DMS114 treated with DMSO at 0.1 percent for 48 hours (cell line): ENCODE measurements around the gene RMDN2.

Source experiments
- DNase-seq: peaks from one replicate; lab custom pipeline; 2025; ENCODE audit not compliant: unreplicated experiment; lab: John Stamatoyannopoulos, UW

The RMDN2 gene

DNA sequence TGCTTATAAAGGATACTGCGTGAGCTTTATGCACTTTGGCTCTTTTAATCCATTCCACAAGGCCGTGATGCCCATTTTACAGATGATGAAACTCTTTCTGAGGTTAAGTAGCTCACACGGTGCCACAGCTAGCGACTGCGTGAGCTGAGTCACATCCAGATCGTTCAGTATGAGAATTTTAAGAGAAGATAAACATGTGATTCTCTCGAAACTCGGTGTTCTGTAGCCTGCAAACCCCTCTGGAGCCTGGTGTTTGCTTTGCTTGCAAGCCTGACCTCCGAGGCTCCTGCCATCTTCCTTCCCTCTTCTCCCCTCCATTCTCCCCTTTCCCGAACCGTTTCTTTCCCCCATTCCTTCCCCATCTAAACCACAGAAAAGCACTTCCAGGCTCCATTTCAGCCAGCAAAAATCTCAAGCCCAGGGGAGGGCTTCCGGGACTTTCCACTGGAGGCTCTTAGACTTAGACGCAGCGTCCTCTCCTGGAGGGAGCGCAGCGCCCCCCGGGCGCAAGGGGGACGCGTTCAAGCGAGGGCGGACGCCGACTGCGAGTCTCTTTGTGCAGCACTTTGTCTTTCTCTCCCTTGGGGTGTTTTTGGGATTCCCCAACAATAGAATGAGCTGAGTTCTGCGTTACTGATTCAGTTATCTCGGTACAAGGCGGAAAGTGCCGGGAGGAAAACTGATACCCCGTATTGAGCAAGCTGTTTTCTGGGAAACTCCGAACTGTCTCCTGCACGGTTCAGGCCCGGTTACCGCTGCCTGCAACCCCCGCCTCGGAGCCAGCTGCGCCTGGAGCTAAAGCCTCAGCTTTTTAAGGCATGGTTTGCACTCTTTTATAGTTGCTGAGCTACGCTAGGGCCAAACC, 112.9 kb downstream of the RMDN2 start:
- no peak for DNase-seq

DNA sequence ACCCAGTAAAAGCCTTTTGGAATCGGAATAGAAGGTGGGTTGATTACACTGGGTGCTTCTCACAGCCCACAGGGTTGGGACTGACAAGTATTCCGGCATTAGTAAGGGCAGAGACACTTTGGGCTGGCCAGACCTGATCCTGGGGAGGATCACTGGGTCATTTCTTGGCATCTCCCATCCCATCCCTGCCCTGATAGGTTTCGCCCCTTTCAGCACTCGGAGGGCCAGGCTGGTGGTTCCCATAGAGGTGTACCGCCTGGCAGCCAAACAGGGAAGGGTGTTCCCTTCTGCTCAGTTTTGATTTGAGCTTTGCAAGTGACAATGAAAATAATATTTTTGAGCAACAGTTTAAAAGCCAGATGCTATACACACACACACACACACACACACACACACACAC, 113.6 kb downstream of the RMDN2 start:
- no peak for DNase-seq

DNA sequence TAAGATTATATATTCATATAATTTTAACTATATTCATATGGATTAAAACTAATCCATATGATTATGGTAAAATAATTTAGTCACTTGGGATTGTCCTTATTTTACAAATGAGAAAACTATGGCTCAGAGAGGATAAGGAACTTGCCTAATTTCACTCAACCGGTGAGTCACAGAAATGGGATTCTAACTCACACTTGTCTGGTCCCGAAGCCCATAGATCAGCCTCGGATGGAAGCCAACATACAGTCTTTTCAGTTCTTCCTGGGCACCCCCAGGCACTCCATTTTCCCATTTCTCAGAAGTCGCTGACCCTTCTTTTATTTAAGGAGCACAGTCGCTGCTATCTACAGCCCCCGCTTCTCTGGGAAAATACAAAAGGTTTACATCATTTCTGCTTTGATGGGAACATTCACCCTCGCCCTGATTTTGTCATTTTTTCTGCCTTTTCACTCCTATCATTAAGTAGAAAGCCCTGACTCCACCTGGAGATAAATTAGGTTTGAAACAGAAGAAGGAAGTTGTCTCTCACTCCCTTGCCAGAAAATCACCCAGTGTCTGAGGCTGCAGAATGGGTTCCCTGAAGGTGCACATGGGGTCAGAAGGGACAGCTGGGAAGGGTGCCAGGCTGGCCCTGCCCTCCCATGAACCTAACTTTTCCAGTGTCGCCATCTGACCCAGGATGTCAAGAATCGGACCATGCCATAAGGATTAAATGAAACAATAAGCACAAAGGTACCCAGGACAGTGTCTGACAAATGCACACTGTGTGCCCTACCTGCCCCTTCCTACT, 114.2 kb downstream of the RMDN2 start:
- no peak for DNase-seq

DNA sequence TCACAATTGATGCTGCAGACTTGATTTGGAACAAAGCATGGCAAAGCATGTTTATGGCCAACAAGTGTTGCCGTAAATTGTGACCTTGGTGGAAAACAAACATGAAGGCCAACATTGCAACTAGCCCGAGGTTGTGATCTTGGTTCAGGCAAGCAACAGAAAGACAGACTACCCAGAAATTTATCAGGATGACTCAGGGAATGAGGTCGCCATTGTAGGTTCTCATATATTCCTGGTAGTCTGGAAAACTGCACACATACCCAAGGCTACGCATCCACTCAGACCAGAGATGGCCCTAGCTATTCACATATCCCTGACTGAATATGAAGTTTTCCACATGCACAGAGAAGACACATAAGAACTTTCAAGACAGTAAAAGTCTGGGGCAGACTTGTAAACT, 120.7 kb downstream of the RMDN2 start:
- DNase-seq: no peak

DNA sequence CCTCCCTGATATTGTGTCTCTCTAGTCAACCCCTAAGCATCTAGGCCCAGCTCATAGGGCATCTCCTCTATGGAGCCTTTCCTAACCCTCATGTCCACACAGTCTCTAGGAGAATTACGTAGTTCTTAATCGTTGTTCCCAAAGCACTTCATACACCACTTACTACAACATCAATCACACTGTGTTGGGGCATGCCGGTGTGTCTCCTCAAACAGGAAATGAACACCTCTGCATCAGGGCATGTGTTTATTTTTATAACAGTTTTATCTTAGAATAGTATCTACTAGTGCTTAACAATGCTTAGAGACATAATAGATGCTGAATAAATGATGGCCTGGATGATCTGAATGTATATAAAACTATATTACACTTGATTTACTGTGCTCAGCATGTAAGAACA, 131.1 kb downstream of the RMDN2 start:
- no peak for DNase-seq

DNA sequence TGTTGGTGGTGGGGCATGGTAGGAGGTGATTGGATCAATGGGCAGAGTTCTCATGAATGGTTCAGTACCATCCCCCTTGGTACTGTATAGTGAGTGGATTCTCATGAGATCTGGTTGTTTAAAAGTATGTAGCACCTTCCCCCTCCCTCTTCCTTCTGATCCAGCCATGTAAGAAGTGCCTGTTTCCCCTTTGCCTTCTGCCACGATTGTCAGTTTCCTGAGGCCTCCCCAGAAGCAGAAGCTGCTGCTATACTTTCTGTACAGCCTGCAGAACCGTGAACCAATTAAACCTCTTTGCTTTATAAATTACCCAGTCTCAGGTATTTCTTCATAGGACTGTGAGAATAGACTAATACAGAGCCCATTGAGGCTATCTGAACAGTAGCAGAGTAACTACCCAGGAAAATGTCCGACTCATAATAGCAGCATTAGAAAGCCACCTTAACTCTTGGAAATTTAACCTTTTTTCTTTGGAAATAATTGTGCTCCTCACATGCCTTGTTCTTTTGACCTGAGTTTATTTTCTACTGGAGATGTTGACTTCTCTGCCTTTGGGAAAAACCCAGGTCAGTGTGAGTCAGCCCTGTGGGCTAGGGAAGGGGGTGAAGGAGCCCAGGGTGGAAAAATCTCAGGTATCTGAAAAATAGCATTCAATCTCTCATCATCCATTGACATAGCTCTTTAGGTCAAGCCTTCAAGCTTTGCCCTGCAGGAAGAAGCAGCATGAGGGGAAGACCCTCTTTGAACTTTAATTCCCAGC, 132.7 kb downstream of the RMDN2 start:
- DNase-seq: no peak

DNA sequence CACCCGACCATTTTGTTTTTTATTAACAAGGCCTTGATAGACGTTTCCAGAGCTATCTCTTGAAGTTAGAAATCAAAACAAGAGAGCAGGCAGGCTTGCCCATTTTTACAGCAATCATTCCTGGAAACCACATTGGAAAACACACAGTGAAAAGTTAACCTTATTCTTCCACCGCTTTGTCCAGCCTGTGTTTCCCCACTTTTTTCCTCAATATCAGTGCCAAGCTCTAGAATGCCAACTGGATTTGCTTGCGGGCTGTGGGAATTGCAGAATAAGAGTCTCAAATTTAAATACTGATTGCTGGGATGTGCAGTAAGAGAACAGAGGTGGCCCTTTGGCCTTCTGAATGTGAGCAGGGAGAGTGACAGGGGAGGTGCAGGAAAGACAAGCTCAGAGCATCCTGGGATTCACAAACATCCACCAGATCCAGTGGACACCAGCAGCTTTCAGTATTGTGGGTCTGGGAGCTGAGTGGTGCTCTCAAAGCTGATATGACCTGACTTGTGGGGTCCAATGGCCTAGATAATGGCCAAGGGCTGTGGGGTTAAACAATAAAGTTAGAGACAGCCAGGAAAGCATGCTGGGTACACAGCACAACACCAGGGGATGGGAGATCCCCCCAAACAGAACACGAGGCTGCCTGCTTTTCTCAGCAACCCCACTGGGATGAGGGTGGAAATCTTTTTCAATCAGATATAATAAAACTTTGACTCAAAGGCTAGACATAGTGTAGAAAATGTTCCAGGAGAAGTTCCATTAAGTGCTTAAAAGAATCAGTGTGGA, 135.3 kb downstream of the RMDN2 start:
- DNase-seq: no peak

DNA sequence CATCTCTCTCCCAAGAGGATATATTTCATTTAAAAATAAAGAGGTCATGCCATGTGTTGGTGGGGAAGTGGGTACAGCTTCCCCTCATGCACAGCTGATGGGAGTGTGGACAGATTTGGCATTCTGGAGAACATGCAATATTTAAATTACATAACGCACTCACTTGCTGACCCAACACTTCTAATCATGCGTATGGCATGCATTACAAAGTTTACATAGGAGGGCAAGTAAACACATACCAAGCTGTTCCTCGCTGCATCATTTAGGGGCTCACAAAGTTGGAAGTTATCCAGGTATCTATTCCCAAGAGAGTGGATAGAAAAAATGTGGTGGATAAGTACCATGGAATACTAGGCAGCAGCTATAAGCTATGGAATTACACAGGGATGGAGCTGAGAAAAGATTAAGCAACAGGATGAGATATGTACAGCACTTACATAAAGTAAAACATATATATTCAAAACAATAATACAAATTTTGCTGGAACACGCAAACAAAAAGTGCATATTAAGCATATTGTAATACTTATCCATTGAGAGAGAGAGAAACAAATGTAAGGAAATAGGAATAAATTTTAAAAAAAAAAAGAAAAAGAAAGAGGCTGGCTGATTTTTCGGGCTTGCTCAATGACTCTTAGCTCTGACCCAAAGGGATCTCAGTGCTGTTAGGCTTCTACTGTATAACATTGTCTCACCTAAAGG, 139.9 kb downstream of the RMDN2 start:
- DNase-seq: no peak

DNA sequence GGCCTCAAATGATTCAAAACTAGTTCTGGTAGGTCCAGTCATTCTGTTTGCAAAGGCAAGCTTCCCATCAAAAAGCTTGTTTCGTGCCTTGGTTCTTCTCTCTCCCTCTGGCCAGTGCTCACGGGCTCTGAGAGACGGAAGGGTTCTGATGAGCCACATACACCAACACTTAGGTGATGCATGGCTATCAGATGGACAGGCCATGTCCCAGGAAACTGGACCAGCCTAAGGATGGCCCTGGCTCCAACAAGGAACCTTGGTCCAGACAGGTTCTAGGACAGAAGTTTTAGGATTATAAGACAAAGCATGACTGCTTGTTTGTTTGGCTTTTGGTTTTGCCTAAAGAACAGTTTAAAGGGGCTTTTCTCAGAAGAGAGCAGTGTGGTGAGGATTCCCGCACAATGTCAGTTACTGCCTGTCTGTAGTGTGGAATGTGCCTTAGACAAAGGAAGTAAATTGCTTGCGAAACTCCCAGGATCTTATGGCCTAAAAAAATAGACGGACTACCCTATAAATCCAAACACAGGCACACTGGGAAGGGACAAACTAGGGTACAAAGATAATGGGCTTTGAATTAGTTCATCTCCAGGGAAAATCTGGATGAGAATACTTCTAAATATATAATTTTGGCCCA, 140.5 kb downstream of the RMDN2 start:
- DNase-seq: no peak

DNA sequence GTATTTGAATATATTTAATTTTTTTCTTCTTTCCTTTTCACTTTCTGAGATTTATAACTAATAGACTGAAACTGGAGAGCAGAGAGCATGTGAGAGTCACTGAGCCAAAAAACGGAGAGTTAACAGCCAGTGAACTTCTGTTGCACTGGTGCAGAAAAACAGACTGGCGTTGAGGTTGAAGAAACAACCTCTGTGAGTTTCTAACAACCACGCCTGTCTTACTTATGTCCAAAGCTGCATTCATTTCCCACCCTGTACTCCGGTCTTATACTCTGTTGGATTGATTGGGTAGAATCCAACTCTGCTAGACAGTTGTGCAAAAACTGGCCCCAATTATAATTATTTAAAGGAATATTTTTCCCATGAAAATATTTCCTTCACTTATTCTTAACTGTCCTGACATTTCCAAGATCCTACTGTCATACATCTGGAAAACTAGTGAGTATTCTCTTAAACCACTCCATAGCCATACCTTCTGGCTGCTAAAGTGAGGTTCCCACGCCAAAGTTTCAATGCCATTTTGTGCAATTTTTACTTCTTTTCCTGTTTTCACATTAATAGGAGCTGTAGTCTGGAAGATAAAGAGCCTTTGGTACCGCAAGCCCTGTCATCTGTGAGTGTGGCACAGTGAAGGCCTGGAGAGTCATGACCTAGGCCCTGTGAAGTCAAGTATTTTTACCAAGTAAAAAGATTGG, 141.5 kb downstream of the RMDN2 start:
- DNase-seq: no peak
